RWPE2 (cell line): ENCODE measurements around the gene SPEF2.

Source experiments
- ATAC-seq: fragments of 200-7000 bp; cut with Tn5 transposase; 3 replicates; pipeline ENCODE4 v1.9.1; 2021; ENCODE audit warnings: low read depth
- DNase-seq: peaks from one replicate; pipeline ENCODE4 v3.0.0-alpha.2; 2020; ENCODE audit warnings: low spot score
- H3K27ac ChIP-seq: fragments of 450-650 bp; 2 replicates; pipeline ENCODE4 v1.5.1; 2017; ENCODE audit warnings: mild to moderate bottlenecking; ENCODE audit not compliant: poor library complexity, severe bottlenecking
- H3K27me3 ChIP-seq: fragments of 250-450 bp; sonication (Bioruptor Pico); 2 replicates; pipeline ENCODE4 v1.5.1; 2021; ENCODE audit warnings: mild to moderate bottlenecking, moderate library complexity; ENCODE audit not compliant: insufficient read depth, poor library complexity, severe bottlenecking
- H3K36me3 ChIP-seq: fragments of 250-450 bp; sonication (Bioruptor Pico); 2 replicates; pipeline ENCODE4 v1.5.1; 2020; ENCODE audit warnings: low read depth, mild to moderate bottlenecking, moderate library complexity
- H3K4me1 ChIP-seq: fragments of 250-450 bp; sonication (Bioruptor Pico); 2 replicates; pipeline ENCODE4 v1.5.1; 2021; ENCODE audit warnings: mild to moderate bottlenecking, moderate library complexity; ENCODE audit not compliant: insufficient read depth, poor library complexity, severe bottlenecking
- H3K4me3 ChIP-seq: fragments of 250-450 bp; sonication (Bioruptor Pico); 2 replicates; pipeline ENCODE4 v1.5.1; 2021; ENCODE audit warnings: mild to moderate bottlenecking, moderate library complexity; ENCODE audit not compliant: severe bottlenecking
- H3K9me3 ChIP-seq: fragments of 250-450 bp; sonication (Bioruptor Pico); 2 replicates; pipeline ENCODE4 v1.5.1; 2021; ENCODE audit warnings: mild to moderate bottlenecking, moderate library complexity; ENCODE audit not compliant: severe bottlenecking
- CTCF ChIP-seq: fragments of 450-650 bp; IDR thresholded peaks from one replicate; pipeline ENCODE4 v1.5.1; 2017; ENCODE audit warnings: mild to moderate bottlenecking, moderate library complexity; ENCODE audit not compliant: poor library complexity, severe bottlenecking

SPEF2 gene

GRCh38 chr5:35816881-35817521 lies 199.3 kb downstream of the SPEF2 start:
- H3K27me3 ChIP-seq = no peaks in the 10 kb centered on the region
- no peaks in the 10 kb centered on the region for H3K36me3 ChIP-seq
- DNase-seq (no peak), ATAC-seq (peak; percentile 41; the same call in 1 of the 3 replicates)
- no peaks in the 10 kb centered on the region for H3K9me3 ChIP-seq
- TF ChIP-seq CTCF = no peak
- no peak overlapping the region for H3K4me3 ChIP-seq
- no peak overlapping the region for H3K27ac ChIP-seq
- no peaks in the 10 kb centered on the region for H3K4me1 ChIP-seq

GRCh38 chr5:35819026-35819425 lies 201.4 kb downstream of the SPEF2 start:
- H3K27me3 ChIP-seq = no peaks in the 10 kb centered on the region

GRCh38 chr5:35819668-35820067 lies 202.0 kb downstream of the SPEF2 start:
- no peaks in the 10 kb centered on the region for H3K4me1 ChIP-seq
- no peak overlapping the region for H3K4me3 ChIP-seq
- H3K27me3 ChIP-seq = no peaks in the 10 kb centered on the region
- no peaks in the 10 kb centered on the region for H3K36me3 ChIP-seq
- no peak for ATAC-seq
- TF ChIP-seq CTCF = no peak
- no peaks in the 10 kb centered on the region for H3K9me3 ChIP-seq
- no peak for DNase-seq
- no peak overlapping the region for H3K27ac ChIP-seq

More at GRCh38 chr5:35819026-35819425, 201.4 kb downstream of the SPEF2 start:
- Histone ChIP-seq H3K36me3 (no peaks in the 10 kb centered on the region), H3K4me1 (no peaks in the 10 kb centered on the region), H3K27ac (no peak overlapping the region), H3K4me3 (no peak overlapping the region), H3K9me3 (no peaks in the 10 kb centered on the region)
- no peak for TF ChIP-seq CTCF
- no peak for ATAC-seq
- no peak for DNase-seq

- Histone ChIP-seq H3K4me1 (no peaks in the 10 kb centered on the region), H3K27ac (no peak overlapping the region), H3K9me3 (no peaks in the 10 kb centered on the region), H3K27me3 (no peaks in the 10 kb centered on the region), H3K4me3 (no peak overlapping the region), H3K36me3 (no peaks in the 10 kb centered on the region)
- DNase-seq (no peak), ATAC-seq (no peak)
- TF ChIP-seq CTCF = no peak
Observed at GRCh38 chr5:35820735-35821134, 203.1 kb downstream of the SPEF2 start.

- Histone ChIP-seq H3K4me3 (no peak overlapping the region), H3K4me1 (no peaks in the 10 kb centered on the region), H3K9me3 (no peaks in the 10 kb centered on the region), H3K27ac (no peak overlapping the region), H3K36me3 (no peaks in the 10 kb centered on the region), H3K27me3 (no peaks in the 10 kb centered on the region)
- ATAC-seq = no peak
- no peak for DNase-seq
- no peak for TF ChIP-seq CTCF
Observed at GRCh38 chr5:35821513-35821912, 203.8 kb downstream of the SPEF2 start.
